ENCODE measurements around the gene METTL3.

The METTL3 gene

GRCh38 chr14:21454843-21455544, 56.1 kb downstream of the METTL3 start:
- H3K9me3 Mint-ChIP-seq, result no peaks in the 10 kb centered on the region
- peak overlapping the region; percentile 99 for H3K27ac Mint-ChIP-seq
- peaks cover 51% of the 10 kb centered on the region for H3K36me3 Mint-ChIP-seq (ENCODE audit: low read depth)
- DNase-seq, result no peak
- no peak for TF ChIP-seq CTCF (IDR thresholded peaks at IDR 0.05)
- peaks cover 9% of the 10 kb centered on the region for H3K27me3 Mint-ChIP-seq (ENCODE audit: low read depth, poor library complexity)
- peaks cover 30% of the 10 kb centered on the region for H3K4me1 Mint-ChIP-seq
- H3K4me3 Mint-ChIP-seq, result peak overlapping the region; percentile 95

GRCh38 chr14:21449899-21450216, 61.3 kb downstream of the METTL3 start:
- Mint-ChIP-seq H3K9me3 (no peaks in the 10 kb centered on the region), H3K4me1 (peaks cover 21% of the 10 kb centered on the region), H3K36me3 (ENCODE audit: low read depth) (peaks cover 61% of the 10 kb centered on the region), H3K4me3 (no peak overlapping the region), H3K27ac (no peak overlapping the region), H3K27me3 (ENCODE audit: low read depth, poor library complexity) (peaks cover 9% of the 10 kb centered on the region)
- TF ChIP-seq CTCF (IDR thresholded peaks at IDR 0.05), result no peak
- no peak for DNase-seq

All from nephron progenitor cell (in vitro differentiated cells).